SK-N-SH (cell line): ENCODE data around the gene UQCRC1. TPM values are rescaled to one million over a fixed set of nuclear protein-coding genes. Genes with fewer than 3 reads are reported as not detected.

Experiments used
- CTCF ChIA-PET: fragments of 300-600, 350-600 bp; formaldehyde crosslinking; extraction: SDS; loops from one replicate; lab custom pipeline; 2021; lab: Yijun Ruan, JAX
- POLR2A ChIA-PET: fragments of 350-600 bp; sonication (Branson Sonifier 250); formaldehyde crosslinking; extraction: SDS; loops from one replicate; lab custom pipeline; 2020; ENCODE audit warnings: antibody characterized with exemption, inconsistent platforms; lab: Yijun Ruan, JAX
- DNase-seq: peaks from one replicate; pipeline ENCODE4 v3.0.0; 2012
- H2AFZ ChIP-seq: fragments of 200-600 bp; sonication (generic); 2 replicates; pipeline ENCODE4 v1.8.1; 2016; ENCODE audit warnings: antibody characterized with exemption, mild to moderate bottlenecking, low read depth
- H3F3A ChIP-seq: fragments of 200-600 bp; sonication (generic); replicated peaks from 2 replicates; pipeline ENCODE3; 2016; ENCODE audit warnings: antibody characterized with exemption, mild to moderate bottlenecking; ENCODE audit not compliant: insufficient read depth
- H3K27ac ChIP-seq, 2 experiments: fragments of 200-500 bp in 1 of 2; fragments of 200-600 bp in 1 of 2; sonication (Bioruptor generic) in 1 of 2; sonication (generic), shearing (Covaris generic) in 1 of 2; 2 replicates each; pipeline versions ENCODE4 v1.5.1 to v1.6.1; 2014 to 2016; ENCODE audit warnings: low read depth in 2 of 2, inconsistent platforms in 1 of 2, low read length in 1 of 2, mild to moderate bottlenecking in 1 of 2, mixed read lengths in 1 of 2
- H3K27me3 ChIP-seq: fragments of 200-600 bp; sonication (generic), shearing (Covaris generic); 2 replicates; pipeline ENCODE4 v1.6.1; 2016; ENCODE audit warnings: mixed run types; ENCODE audit not compliant: insufficient read depth
- H3K36me3 ChIP-seq, 2 experiments: fragments of 200-500 bp in 1 of 2; fragments of 200-600 bp in 1 of 2; sonication (Bioruptor generic) in 1 of 2; sonication (generic) in 1 of 2; replicated peaks in 1 of 2; 2 replicates each; pipeline versions ENCODE3 to v1.5.1; 2014 to 2016; ENCODE audit warnings: low read length in 1 of 2, mild to moderate bottlenecking in 1 of 2; ENCODE audit not compliant: insufficient read depth in 2 of 2, control insufficient read depth in 1 of 2
- H3K4me1 ChIP-seq, 2 experiments: fragments of 200-500 bp in 1 of 2; fragments of 200-600 bp in 1 of 2; sonication (Bioruptor generic) in 1 of 2; sonication (generic), shearing (Covaris generic) in 1 of 2; 2 replicates each; pipeline versions ENCODE4 v1.5.1 to v1.6.1; 2014 to 2016; ENCODE audit warnings: low read depth in 1 of 2, low read length in 1 of 2, mixed run types in 1 of 2; ENCODE audit not compliant: insufficient read depth in 2 of 2, control insufficient read depth in 1 of 2
- H3K4me2 ChIP-seq: fragments of 200-600 bp; sonication (generic), shearing (Covaris generic); 2 replicates; pipeline ENCODE4 v1.6.1; 2017; ENCODE audit warnings: mixed run types
- H3K4me3 ChIP-seq, 2 experiments: fragments of 200-500 bp in 1 of 2; fragments of 200-600 bp in 1 of 2; sonication (Bioruptor generic) in 1 of 2; sonication (generic), shearing (Covaris generic) in 1 of 2; 2 replicates each; pipeline versions ENCODE4 v1.5.1 to v1.8.1; 2014 to 2016; ENCODE audit warnings: low read depth in 2 of 2, inconsistent platforms in 1 of 2, low read length in 1 of 2, mild to moderate bottlenecking in 1 of 2, mixed read lengths in 1 of 2, moderate library complexity in 1 of 2
- H3K79me2 ChIP-seq: fragments of 200-600 bp; sonication (generic); 2 replicates; pipeline ENCODE4 v1.8.1; 2017; ENCODE audit warnings: mild to moderate bottlenecking; ENCODE audit not compliant: insufficient read depth
- H3K9ac ChIP-seq: fragments of 200-600 bp; sonication (generic); 2 replicates; pipeline ENCODE4 v1.6.1; 2017; ENCODE audit warnings: mixed run types
- H3K9me2 ChIP-seq: fragments of 200-600 bp; sonication (generic); 2 replicates; pipeline ENCODE4 v1.6.1; 2017; ENCODE audit warnings: mixed run types
- H3K9me3 ChIP-seq: fragments of 200-600 bp; sonication (generic); 2 replicates; pipeline ENCODE4 v1.6.1; 2017; ENCODE audit warnings: mixed run types, mild to moderate bottlenecking, moderate library complexity
- H4K20me1 ChIP-seq: fragments of 200-600 bp; sonication (generic); 2 replicates; pipeline ENCODE4 v1.6.1; 2017; ENCODE audit warnings: mild to moderate bottlenecking, mixed run types; ENCODE audit not compliant: insufficient read depth
- EP300 ChIP-seq, 2 experiments: IDR thresholded peaks; 2 replicates each; pipeline versions ENCODE4 v1.4.0 to v1.6.1; 2012; ENCODE audit warnings: borderline replicate concordance in 1 of 2, low read depth in 1 of 2, low read length in 1 of 2
- EZH2phosphoT487 ChIP-seq: fragments of 200-600 bp; sonication (generic); IDR thresholded peaks from 2 replicates; pipeline ENCODE4 v1.6.1; 2017; ENCODE audit warnings: low read depth, mixed run types, mild to moderate bottlenecking, antibody characterized with exemption, moderate library complexity, borderline replicate concordance
- FOSL2 ChIP-seq: IDR thresholded peaks from 2 replicates; pipeline ENCODE4 v1.4.0; 2012; ENCODE audit warnings: low read depth, mild to moderate bottlenecking, moderate library complexity, borderline replicate concordance
- FOXM1 ChIP-seq: IDR thresholded peaks from 2 replicates; pipeline ENCODE4 v1.4.0; 2012; ENCODE audit warnings: low read depth, mild to moderate bottlenecking
- GATA2 ChIP-seq: sonication (generic); formaldehyde crosslinking; IDR thresholded peaks from 2 replicates; pipeline ENCODE4 v1.5.0; 2020; ENCODE audit warnings: mild to moderate bottlenecking, missing genetic modification reagents
- MAX ChIP-seq: IDR thresholded peaks from 2 replicates; pipeline ENCODE4 v1.4.0; 2012; ENCODE audit warnings: low read depth
- MXI1 ChIP-seq: IDR thresholded peaks from 2 replicates; pipeline ENCODE4 v1.6.1; 2012; ENCODE audit warnings: mild to moderate bottlenecking, low read depth, low read length, improper control_type of control experiment
- NRF1 ChIP-seq: IDR thresholded peaks from 2 replicates; pipeline ENCODE4 v1.6.1; 2012; ENCODE audit warnings: low read depth, mild to moderate bottlenecking, low read length
- POLR2AphosphoS5 ChIP-seq: IDR thresholded peaks from 2 replicates; pipeline ENCODE4 v1.6.1; 2012; ENCODE audit warnings: low read depth, low read length
- RAD21 ChIP-seq: IDR thresholded peaks from 2 replicates; pipeline ENCODE4 v1.6.1; 2012; ENCODE audit warnings: mild to moderate bottlenecking, low read length
- RCOR1 ChIP-seq: fragments of 150-350 bp; IDR thresholded peaks from 2 replicates; pipeline ENCODE4 v1.6.1; 2017; ENCODE audit warnings: antibody characterized with exemption, low read length
- RFX5 ChIP-seq: IDR thresholded peaks from 2 replicates; pipeline ENCODE4 v1.6.1; 2012; ENCODE audit warnings: mild to moderate bottlenecking, improper control_type of control experiment, low read length
- SIN3A ChIP-seq: IDR thresholded peaks from 2 replicates; pipeline ENCODE4 v1.6.1; 2012; ENCODE audit warnings: low read depth, mild to moderate bottlenecking, low read length, moderate library complexity, borderline replicate concordance
- SMC3 ChIP-seq: IDR thresholded peaks from 2 replicates; pipeline ENCODE4 v1.6.1; 2012; ENCODE audit warnings: low read depth, low read length, improper control_type of control experiment
- TCF12 ChIP-seq: IDR thresholded peaks from 2 replicates; pipeline ENCODE4 v1.4.0; 2012
- USF1 ChIP-seq: IDR thresholded peaks from 2 replicates; pipeline ENCODE4 v1.4.0; 2012; ENCODE audit warnings: low read depth, borderline replicate concordance
- USF2 ChIP-seq: fragments of 150-350 bp; IDR thresholded peaks from 2 replicates; pipeline ENCODE4 v1.6.1; 2017; ENCODE audit warnings: antibody characterized with exemption, low read length, low read depth, borderline replicate concordance
- YY1 ChIP-seq: IDR thresholded peaks from 2 replicates; pipeline ENCODE4 v1.4.0; 2012; ENCODE audit warnings: low read depth, mild to moderate bottlenecking
- WGBS: methylation state at CpG from one replicate; pipeline ENCODE4 v1.1.6; 2017; ENCODE audit warnings: low lambda C conversion rate; 5-methylcytosine and 5-hydroxymethylcytosine counted together
- polyA plus RNA-seq, 3 experiments: library from polyadenylated mRNA; depleted of rRNA; stranded (reverse); fragments of >200 nt; gene quantifications; 2 replicates each; pipeline ENCODE4 v1.2.3, GENCODE V29; 2012

The UQCRC1 gene
- polyA plus RNA-seq, 1 of the 3 experiments (the other 2 are of a cell fraction), result 284 TPM

GRCh38 chr3:48641396-48641795 is 31.9 kb upstream of the UQCRC1 start:
- H2AFZ ChIP-seq, result no peak overlapping the region
- 100% methylated on average over 3 of the region's 3 CpGs for WGBS
- H3K4me1 ChIP-seq, result peaks cover 4% of the 10 kb centered on the region in 2 experiments
- no peaks in the 10 kb centered on the region for H3K9me2 ChIP-seq
- peaks cover 2 to 71% of the 10 kb centered on the region in 2 experiments for H3K36me3 ChIP-seq
- POLR2A ChIA-PET, result no interaction called here
- CTCF ChIA-PET, result interaction anchor here (0.6 kb wide), 1 partner anchor 23 kb away, joined by 3 read pairs; no protein-coding TSS in a partner anchor
- no peak for DNase-seq
- H3K9ac ChIP-seq, result no peak overlapping the region
- no peaks in the 10 kb centered on the region for H3K9me3 ChIP-seq
- H3K27ac ChIP-seq, result no peak overlapping the region
- H3K27me3 ChIP-seq, result no peaks in the 10 kb centered on the region
- H4K20me1 ChIP-seq, result no peaks in the 10 kb centered on the region
- no peak overlapping the region for H3K4me3 ChIP-seq
- 0 out of 2 replicates have a peak, but pooled peaks cover 8% of the 10 kb centered on the region for H3K79me2 ChIP-seq
- no peak for TF ChIP-seq SIN3A
- H3F3A ChIP-seq, result no peaks in the 10 kb centered on the region
- H3K4me2 ChIP-seq, result no peak overlapping the region

GRCh38 chr3:48639944-48640606 is 30.6 kb upstream of the UQCRC1 start:
- Histone ChIP-seq H3K27me3 (no peaks in the 10 kb centered on the region), H3K4me3 (no peak overlapping the region), H3K36me3 (peaks cover 2 to 60% of the 10 kb centered on the region in 2 experiments), H3K27ac (no peak overlapping the region), H3K9me3 (no peaks in the 10 kb centered on the region), H3K9me2 (no peaks in the 10 kb centered on the region), H3K4me1 (peaks cover 9 to 12% of the 10 kb centered on the region in 2 experiments), H3K79me2 (0 out of 2 replicates have a peak, but pooled peaks cover 12% of the 10 kb centered on the region), H2AFZ (no peak overlapping the region), H3F3A (no peaks in the 10 kb centered on the region), H3K4me2 (no peak overlapping the region), H3K9ac (no peak overlapping the region)
- WGBS, result 95% methylated on average over 27 of the region's 38 CpGs
- POLR2A ChIA-PET, result no interaction called here
- CTCF ChIA-PET, result interaction anchor here (1.1 kb wide), 1 partner anchor 23 kb away, joined by 3 read pairs; no protein-coding TSS in a partner anchor
- TF ChIP-seq USF1 (no peak), MXI1 (no peak), FOSL2 (no peak), SMC3 (no peak), EP300 (IDR thresholded peaks at IDR 0.05; ENCODE audit: borderline replicate concordance in 1 of 2, low read depth in 1 of 2, low read length in 1 of 2) (no peak), NRF1 (no peak), RAD21 (no peak), USF2 (no peak), EZH2phosphoT487 (no peak), MAX (no peak), FOXM1 (no peak), TCF12 (no peak), RFX5 (no peak), GATA2 (CRISPR knock-in tag) (no peak), POLR2AphosphoS5 (no peak), RCOR1 (no peak), YY1 (no peak)
- TF ChIP-seq, all 33 proteins: peak for 0
- no peaks in the 10 kb centered on the region for H4K20me1 ChIP-seq
- no peak for DNase-seq
